A549 (cell line): Measurements from ENCODE around the gene TTC7B. TPM values are rescaled to one million over a fixed set of nuclear protein-coding genes. Genes with fewer than 3 reads are reported as not detected.

Experiments
- ATOH8 ChIP-seq: fragments of 250-450 bp; sonication (Bioruptor Pico); IDR thresholded peaks from 2 replicates; pipeline ENCODE4 v1.5.0; 2020; ENCODE audit warnings: low read depth, mild to moderate bottlenecking, moderate library complexity
- BHLHE40 ChIP-seq: IDR thresholded peaks from 2 replicates; pipeline ENCODE4 v1.6.1; 2012; ENCODE audit warnings: low read depth, low read length, inconsistent platforms
- CHD2 ChIP-seq: fragments of 150-350 bp; IDR thresholded peaks from 2 replicates; pipeline ENCODE4 v1.6.1; 2014; ENCODE audit warnings: low read length; ENCODE audit not compliant: partially characterized antibody
- CHD4 ChIP-seq: fragments of 200-600 bp; sonication (generic); IDR thresholded peaks from 2 replicates; pipeline ENCODE4 v1.6.1; 2016; ENCODE audit warnings: antibody characterized with exemption, mild to moderate bottlenecking, borderline replicate concordance
- EHF ChIP-seq: fragments of 250-450 bp; sonication (Bioruptor Pico); IDR thresholded peaks from 2 replicates; pipeline ENCODE4 v1.5.0; 2020; ENCODE audit warnings: mild to moderate bottlenecking
- EP300 ChIP-seq, 2 experiments: fragments of >200 bp; sonication (Bioruptor Twin); formaldehyde crosslinking; IDR thresholded peaks; 2 replicates in 1 of 2; 3 replicates in 1 of 2; pipeline ENCODE4 v1.6.1; 2016 to 2017
- FOSB ChIP-seq: fragments of 250-450 bp; sonication (Bioruptor Pico); IDR thresholded peaks from 2 replicates; pipeline ENCODE4 v1.5.0; 2020; ENCODE audit warnings: mild to moderate bottlenecking, moderate library complexity
- GATA3 ChIP-seq: IDR thresholded peaks from 2 replicates; pipeline ENCODE4 v1.6.1; 2012; ENCODE audit warnings: borderline replicate concordance
- HDAC2 ChIP-seq: fragments of 200-600 bp; sonication (generic); IDR thresholded peaks from 2 replicates; pipeline ENCODE4 v1.6.1; 2016
- HEYL ChIP-seq: fragments of 250-450 bp; sonication (Bioruptor Pico); IDR thresholded peaks from 2 replicates; pipeline ENCODE4 v1.8.0; 2021; ENCODE audit warnings: mild to moderate bottlenecking, moderate library complexity
- HMGXB4 ChIP-seq: fragments of 250-450 bp; sonication (Bioruptor Pico); IDR thresholded peaks from 2 replicates; pipeline ENCODE4 v1.5.0; 2021; ENCODE audit warnings: mild to moderate bottlenecking, moderate library complexity, borderline replicate concordance
- HOXA7 ChIP-seq: fragments of 250-450 bp; sonication (Bioruptor Pico); IDR thresholded peaks from 2 replicates; pipeline ENCODE4 v1.5.0; 2020; ENCODE audit warnings: mild to moderate bottlenecking, moderate library complexity
- HOXB5 ChIP-seq: fragments of 250-450 bp; sonication (Bioruptor Pico); IDR thresholded peaks from 2 replicates; pipeline ENCODE4 v1.5.0; 2020; ENCODE audit warnings: mild to moderate bottlenecking, moderate library complexity
- JUNB ChIP-seq: fragments of >200 bp; sonication (Bioruptor Twin); formaldehyde crosslinking; IDR thresholded peaks from 2 replicates; pipeline ENCODE4 v1.6.1; 2016
- MAZ ChIP-seq: fragments of 150-350 bp; IDR thresholded peaks from 2 replicates; pipeline ENCODE4 v1.6.1; 2014; ENCODE audit warnings: antibody characterized with exemption, low read depth, low read length, borderline replicate concordance
- MYC ChIP-seq: IDR thresholded peaks from 2 replicates; pipeline ENCODE4 v1.6.1; 2012; ENCODE audit warnings: mild to moderate bottlenecking, inconsistent platforms, low read length, improper control_type of control experiment, borderline replicate concordance
- NFE2L2 ChIP-seq: fragments of 150-350 bp; conservative IDR thresholded peaks from 2 replicates; pipeline ENCODE4 v1.6.1; 2014; ENCODE audit warnings: low read length
- PHF8 ChIP-seq: fragments of 200-600 bp; sonication (generic); IDR thresholded peaks from 2 replicates; pipeline ENCODE4 v1.6.1; 2016; ENCODE audit warnings: low read depth, mild to moderate bottlenecking, antibody characterized with exemption, moderate library complexity, borderline replicate concordance
- POLR2A ChIP-seq: IDR thresholded peaks from 2 replicates; pipeline ENCODE4 v1.6.1; 2012; ENCODE audit warnings: mild to moderate bottlenecking, low read length
- POLR2AphosphoS2 ChIP-seq: conservative IDR thresholded peaks from 2 replicates; pipeline ENCODE4 v1.6.1; 2012; ENCODE audit warnings: low read length, improper control_type of control experiment, inconsistent platforms
- RAD21 ChIP-seq, 2 experiments: fragments of >200 bp in 1 of 2; sonication (Bioruptor Twin) in 1 of 2; formaldehyde crosslinking in 1 of 2; IDR thresholded peaks in 1 of 2; conservative IDR thresholded peaks in 1 of 2; 2 replicates in 1 of 2; 3 replicates in 1 of 2; pipeline ENCODE4 v1.6.1; 2012 to 2018; ENCODE audit warnings: inconsistent platforms in 1 of 2
- RARB ChIP-seq: fragments of 250-450 bp; sonication (Bioruptor Pico); IDR thresholded peaks from 2 replicates; pipeline ENCODE4 v1.8.0; 2021; ENCODE audit warnings: mild to moderate bottlenecking, moderate library complexity
- RCOR1 ChIP-seq: fragments of 150-350 bp; IDR thresholded peaks from 2 replicates; pipeline ENCODE4 v1.6.1; 2014; ENCODE audit warnings: antibody characterized with exemption, low read length, low read depth
- RNF2 ChIP-seq: fragments of 200-600 bp; sonication (generic); IDR thresholded peaks from 2 replicates; pipeline ENCODE4 v1.6.1; 2016; ENCODE audit warnings: low read depth, mild to moderate bottlenecking, antibody characterized with exemption, moderate library complexity, borderline replicate concordance
- SREBF2 ChIP-seq: fragments of 450-650 bp; IDR thresholded peaks from 2 replicates; pipeline ENCODE4 v1.6.1; 2014; ENCODE audit warnings: mild to moderate bottlenecking, moderate library complexity
- TFCP2L1 ChIP-seq: fragments of 250-450 bp; sonication (Bioruptor Pico); IDR thresholded peaks from 2 replicates; pipeline ENCODE4 v1.5.0; 2021; ENCODE audit warnings: mild to moderate bottlenecking
- TP53 ChIP-seq: fragments of 250-450 bp; sonication (Bioruptor Pico); IDR thresholded peaks from 2 replicates; pipeline ENCODE4 v1.5.0; 2021; ENCODE audit warnings: mild to moderate bottlenecking, moderate library complexity
- ZNF302 ChIP-seq: fragments of 250-450 bp; sonication (Bioruptor Pico); IDR thresholded peaks from 2 replicates; pipeline ENCODE4 v1.9.0; 2021; ENCODE audit warnings: inconsistent platforms, mild to moderate bottlenecking, moderate library complexity
- ZSCAN20 ChIP-seq: fragments of 250-450 bp; sonication (Bioruptor Pico); IDR thresholded peaks from 2 replicates; pipeline ENCODE4 v1.8.0; 2022; ENCODE audit warnings: mild to moderate bottlenecking, moderate library complexity
- polyA plus RNA-seq, 4 experiments: library from polyadenylated mRNA; depleted of rRNA in 3 of 4; stranded (reverse); fragments of >200 nt; fragmentation: RNase III in 1 of 4; extraction: RNeasy Plus Mini Kit Qiagen cat#74134 plus additional on column Dnase treatment in 1 of 4; gene quantifications; 2 replicates in 3 of 4; 3 replicates in 1 of 4; pipeline ENCODE4 v1.2.3, GENCODE V29; 2011 to 2017
- TF ChIP-seq, protein P1 (sequence below): fragments of >200 bp; sonication (Bioruptor Twin); formaldehyde crosslinking; IDR thresholded peaks from 3 replicates; pipeline ENCODE4 v1.6.1; 2016
- TF ChIP-seq, protein P2 (sequence below): fragments of 150-350 bp; IDR thresholded peaks from 2 replicates; pipeline ENCODE4 v1.6.1; 2014; ENCODE audit warnings: low read depth, mild to moderate bottlenecking, low read length
- TF ChIP-seq, protein P3 (sequence below): IDR thresholded peaks from 2 replicates; pipeline ENCODE4 v1.6.1; 2012
- TF ChIP-seq, protein P4 (sequence below): IDR thresholded peaks from 2 replicates; pipeline ENCODE4 v1.6.1; 2012

TTC7B gene
- polyA plus RNA-seq, 2 of the 4 experiments (the other 2 are of a cell fraction): 16.6 to 28.0 TPM

GRCh38 chr14:90758028-90758889, 58.0 kb downstream of the TTC7B start (continued):
- TF ChIP-seq, protein P1, sequence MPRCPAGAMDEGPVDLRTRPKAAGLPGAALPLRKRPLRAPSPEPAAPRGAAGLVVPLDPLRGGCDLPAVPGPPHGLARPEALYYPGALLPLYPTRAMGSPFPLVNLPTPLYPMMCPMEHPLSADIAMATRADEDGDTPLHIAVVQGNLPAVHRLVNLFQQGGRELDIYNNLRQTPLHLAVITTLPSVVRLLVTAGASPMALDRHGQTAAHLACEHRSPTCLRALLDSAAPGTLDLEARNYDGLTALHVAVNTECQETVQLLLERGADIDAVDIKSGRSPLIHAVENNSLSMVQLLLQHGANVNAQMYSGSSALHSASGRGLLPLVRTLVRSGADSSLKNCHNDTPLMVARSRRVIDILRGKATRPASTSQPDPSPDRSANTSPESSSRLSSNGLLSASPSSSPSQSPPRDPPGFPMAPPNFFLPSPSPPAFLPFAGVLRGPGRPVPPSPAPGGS: no peak
- TF ChIP-seq TFCP2L1 (CRISPR knock-in tag): no peak
- no peak for TF ChIP-seq RCOR1
- no peak for TF ChIP-seq RNF2
- peak; percentile 54 to 85 for TF ChIP-seq RAD21 (conservative IDR thresholded peaks at IDR 0.05 in 1 of 2, IDR thresholded peaks at IDR 0.05 in 1 of 2)
- TF ChIP-seq RARB (CRISPR knock-in tag): no peak
- no peak for TF ChIP-seq CHD4
- TF ChIP-seq, protein P2, sequence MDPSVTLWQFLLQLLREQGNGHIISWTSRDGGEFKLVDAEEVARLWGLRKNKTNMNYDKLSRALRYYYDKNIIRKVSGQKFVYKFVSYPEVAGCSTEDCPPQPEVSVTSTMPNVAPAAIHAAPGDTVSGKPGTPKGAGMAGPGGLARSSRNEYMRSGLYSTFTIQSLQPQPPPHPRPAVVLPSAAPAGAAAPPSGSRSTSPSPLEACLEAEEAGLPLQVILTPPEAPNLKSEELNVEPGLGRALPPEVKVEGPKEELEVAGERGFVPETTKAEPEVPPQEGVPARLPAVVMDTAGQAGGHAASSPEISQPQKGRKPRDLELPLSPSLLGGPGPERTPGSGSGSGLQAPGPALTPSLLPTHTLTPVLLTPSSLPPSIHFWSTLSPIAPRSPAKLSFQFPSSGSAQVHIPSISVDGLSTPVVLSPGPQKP: no peak
- no peak for TF ChIP-seq ZSCAN20 (CRISPR knock-in tag)
- TF ChIP-seq MYC: no peak
- TF ChIP-seq, protein P3, sequence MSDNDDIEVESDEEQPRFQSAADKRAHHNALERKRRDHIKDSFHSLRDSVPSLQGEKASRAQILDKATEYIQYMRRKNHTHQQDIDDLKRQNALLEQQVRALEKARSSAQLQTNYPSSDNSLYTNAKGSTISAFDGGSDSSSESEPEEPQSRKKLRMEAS: peak; percentile 40; the same call in 1 of the 2 replicates
- TF ChIP-seq BHLHE40: no peak
- no peak for TF ChIP-seq CHD2
- no peak for TF ChIP-seq HOXA7 (CRISPR knock-in tag)
- TF ChIP-seq ATOH8 (CRISPR knock-in tag): no peak
- TF ChIP-seq JUNB: no peak
- TF ChIP-seq HMGXB4: no peak
- no peak for TF ChIP-seq HOXB5 (CRISPR knock-in tag)
- no peak for TF ChIP-seq HDAC2
- no peak; the same call in 1 of the 2 replicates for TF ChIP-seq PHF8
- TF ChIP-seq TP53 (CRISPR knock-in tag): no peak
- TF ChIP-seq HEYL (CRISPR knock-in tag): no peak
- TF ChIP-seq ZNF302 (CRISPR knock-in tag): no peak
- TF ChIP-seq FOSB: no peak
- TF ChIP-seq SREBF2: no peak
- TF ChIP-seq EHF (CRISPR knock-in tag): no peak
- TF ChIP-seq MAZ: no peak
- no peak for TF ChIP-seq EP300 (IDR thresholded peaks at IDR 0.05)
- peak; percentile 55 for TF ChIP-seq POLR2A
- TF ChIP-seq GATA3: no peak
- TF ChIP-seq, protein P4, sequence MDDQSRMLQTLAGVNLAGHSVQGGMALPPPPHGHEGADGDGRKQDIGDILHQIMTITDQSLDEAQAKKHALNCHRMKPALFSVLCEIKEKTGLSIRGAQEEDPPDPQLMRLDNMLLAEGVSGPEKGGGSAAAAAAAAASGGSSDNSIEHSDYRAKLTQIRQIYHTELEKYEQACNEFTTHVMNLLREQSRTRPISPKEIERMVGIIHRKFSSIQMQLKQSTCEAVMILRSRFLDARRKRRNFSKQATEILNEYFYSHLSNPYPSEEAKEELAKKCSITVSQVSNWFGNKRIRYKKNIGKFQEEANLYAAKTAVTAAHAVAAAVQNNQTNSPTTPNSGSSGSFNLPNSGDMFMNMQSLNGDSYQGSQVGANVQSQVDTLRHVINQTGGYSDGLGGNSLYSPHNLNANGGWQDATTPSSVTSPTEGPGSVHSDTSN: no peak
- TF ChIP-seq POLR2AphosphoS2: no peak
- TF ChIP-seq NFE2L2: no peak
